ENCODE measurements around the gene TRPM2. TPM values are rescaled to one million over a fixed set of nuclear protein-coding genes. Genes with fewer than 3 reads are reported as not detected.

TRPM2 gene
- total RNA-seq, 4 donors from 2014 or later, result 0.29 to 3.1 (median 1.8) TPM

- intact Hi-C loops (cut with DNase I; ENCODE audit: low total_unique reads), result no loop called here
- TF ChIP-seq, protein P1, sequence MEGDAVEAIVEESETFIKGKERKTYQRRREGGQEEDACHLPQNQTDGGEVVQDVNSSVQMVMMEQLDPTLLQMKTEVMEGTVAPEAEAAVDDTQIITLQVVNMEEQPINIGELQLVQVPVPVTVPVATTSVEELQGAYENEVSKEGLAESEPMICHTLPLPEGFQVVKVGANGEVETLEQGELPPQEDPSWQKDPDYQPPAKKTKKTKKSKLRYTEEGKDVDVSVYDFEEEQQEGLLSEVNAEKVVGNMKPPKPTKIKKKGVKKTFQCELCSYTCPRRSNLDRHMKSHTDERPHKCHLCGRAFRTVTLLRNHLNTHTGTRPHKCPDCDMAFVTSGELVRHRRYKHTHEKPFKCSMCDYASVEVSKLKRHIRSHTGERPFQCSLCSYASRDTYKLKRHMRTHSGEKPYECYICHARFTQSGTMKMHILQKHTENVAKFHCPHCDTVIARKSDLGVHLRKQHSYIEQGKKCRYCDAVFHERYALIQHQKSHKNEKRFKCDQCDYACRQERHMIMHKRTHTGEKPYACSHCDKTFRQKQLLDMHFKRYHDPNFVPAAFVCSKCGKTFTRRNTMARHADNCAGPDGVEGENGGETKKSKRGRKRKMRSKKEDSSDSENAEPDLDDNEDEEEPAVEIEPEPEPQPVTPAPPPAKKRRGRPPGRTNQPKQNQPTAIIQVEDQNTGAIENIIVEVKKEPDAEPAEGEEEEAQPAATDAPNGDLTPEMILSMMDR (IDR thresholded peaks at IDR 0.05), result no peak
- no peak for TF ChIP-seq POLR2A (IDR thresholded peaks at IDR 0.05)
- Histone ChIP-seq H3K27me3 (peaks cover 0 to 2% of the 10 kb centered on the region in 2 donors), H3K4me3 (no peak overlapping the region), H3K9me3 (no peaks in the 10 kb centered on the region), H3K36me3 (no peaks in the 10 kb centered on the region), H3K27ac (no peak overlapping the region), H3K4me1 (no peaks in the 10 kb centered on the region)
- no peak for DNase-seq
These were observed 89.1 kb downstream of the TRPM2 start for GRCh38 chr21:44442266-44443125.

GRCh38 chr21:44443291-44443890 is 90.0 kb downstream of the TRPM2 start:
- H3K27ac ChIP-seq, result no peak overlapping the region
- no peak overlapping the region for H3K4me3 ChIP-seq
- no peaks in the 10 kb centered on the region for H3K4me1 ChIP-seq
- DNase-seq, result no peak
- no peaks in the 10 kb centered on the region for H3K9me3 ChIP-seq
- intact Hi-C loops (cut with DNase I; ENCODE audit: low total_unique reads), result no loop called here
- TF ChIP-seq, protein P1 (IDR thresholded peaks at IDR 0.05), result no peak
- no peak for TF ChIP-seq POLR2A (IDR thresholded peaks at IDR 0.05)
- H3K36me3 ChIP-seq, result no peaks in the 10 kb centered on the region
- peaks cover 0 to 4% of the 10 kb centered on the region in 2 donors for H3K27me3 ChIP-seq

DNA sequence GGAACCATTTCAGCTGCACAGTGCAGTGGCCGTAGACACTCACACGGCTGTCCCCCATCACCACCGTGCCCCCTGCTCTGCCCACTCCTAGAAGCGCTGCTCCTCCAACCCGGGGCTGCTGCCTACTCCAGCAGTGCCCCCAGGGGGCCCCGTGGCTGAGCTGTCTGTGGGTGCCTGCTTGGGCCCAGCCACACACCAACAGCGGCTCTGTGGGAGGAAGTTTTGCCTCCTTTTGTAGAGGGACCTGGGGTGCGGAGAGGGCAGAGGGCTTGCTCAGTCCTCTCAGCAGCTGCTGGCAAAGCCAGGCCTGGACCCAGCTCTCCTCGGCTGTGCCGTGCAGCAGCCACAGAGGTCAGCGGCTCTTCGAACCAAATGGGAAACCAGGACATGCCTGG is 90.5 kb downstream of the TRPM2 start:
- intact Hi-C loops (cut with DNase I; ENCODE audit: low total_unique reads), result no loop called here
- H3K9me3 ChIP-seq, result no peaks in the 10 kb centered on the region
- peaks cover 0 to 4% of the 10 kb centered on the region in 2 donors for H3K27me3 ChIP-seq
- no peak overlapping the region for H3K4me3 ChIP-seq
- TF ChIP-seq, protein P1 (IDR thresholded peaks at IDR 0.05), result no peak
- TF ChIP-seq POLR2A (IDR thresholded peaks at IDR 0.05), result no peak
- no peak overlapping the region for H3K27ac ChIP-seq
- H3K36me3 ChIP-seq, result no peaks in the 10 kb centered on the region
- no peak for DNase-seq
- no peaks in the 10 kb centered on the region for H3K4me1 ChIP-seq

GRCh38 chr21:44444286-44444931 is 91.0 kb downstream of the TRPM2 start:
- no peak overlapping the region for H3K27ac ChIP-seq
- H3K36me3 ChIP-seq, result no peaks in the 10 kb centered on the region
- no peak for TF ChIP-seq POLR2A (IDR thresholded peaks at IDR 0.05)
- TF ChIP-seq, protein P1 (IDR thresholded peaks at IDR 0.05), result no peak
- H3K27me3 ChIP-seq, result peaks cover 0 to 4% of the 10 kb centered on the region in 2 donors
- DNase-seq, result no peak
- intact Hi-C loops (cut with DNase I; ENCODE audit: low total_unique reads), result no loop called here
- H3K4me1 ChIP-seq, result no peaks in the 10 kb centered on the region
- no peaks in the 10 kb centered on the region for H3K9me3 ChIP-seq
- H3K4me3 ChIP-seq, result no peak overlapping the region
